HEK293 (cell line): ENCODE data around the gene SNX15.

Experiments used
- CTCF ChIA-PET: fragments of 350-600 bp; formaldehyde crosslinking; extraction: SDS; loops from one replicate; lab custom pipeline; 2021; ENCODE audit warnings: antibody characterized with exemption; lab: Yijun Ruan, JAX
- POLR2A ChIA-PET: fragments of 300-600 bp; formaldehyde crosslinking; extraction: SDS; loops from one replicate; lab custom pipeline; 2020; ENCODE audit warnings: antibody characterized with exemption, inconsistent platforms; lab: Yijun Ruan, JAX
- H3K27ac ChIP-seq: fragments of 200-500 bp; sonication (Bioruptor generic); 2 replicates; pipeline ENCODE4 v1.5.1; 2014; ENCODE audit warnings: low read depth, low read length, control low read depth, inconsistent platforms; ENCODE audit errors: extremely low read depth
- H3K36me3 ChIP-seq, 2 experiments: fragments of 200-500 bp in 1 of 2; sonication (Bioruptor generic) in 1 of 2; 1 replicate in 1 of 2; 2 replicates in 1 of 2; pipeline ENCODE4 v1.5.1; 2014 to 2017; ENCODE audit warnings: inconsistent platforms in 2 of 2, low read length in 2 of 2; ENCODE audit not compliant: control insufficient read depth in 2 of 2, insufficient read depth in 1 of 2
- H3K4me1 ChIP-seq: fragments of 200-500 bp; sonication (Bioruptor generic); 2 replicates; pipeline ENCODE4 v1.5.1; 2014; ENCODE audit warnings: mild to moderate bottlenecking, low read length, inconsistent platforms; ENCODE audit not compliant: control insufficient read depth, insufficient read depth
- H3K4me3 ChIP-seq: 2 replicates; pipeline ENCODE4 v1.5.1; 2011; ENCODE audit warnings: low read depth, mild to moderate bottlenecking, control low read depth, low read length, moderate library complexity
- H3K9me3 ChIP-seq: fragments of 200-500 bp; sonication (Bioruptor generic); 2 replicates; pipeline ENCODE4 v1.5.1; 2014; ENCODE audit warnings: low read depth, low read length, inconsistent platforms; ENCODE audit not compliant: control insufficient read depth, insufficient read depth
- EGR2 ChIP-seq: fragments of 450-650 bp; formaldehyde crosslinking; IDR thresholded peaks from 2 replicates; pipeline ENCODE4 v1.5.1; 2016; ENCODE audit warnings: low read depth, missing biosample characterization, missing genetic modification characterization
- SCRT1 ChIP-seq: fragments of 450-650 bp; formaldehyde crosslinking; IDR thresholded peaks from 2 replicates; pipeline ENCODE4 v1.5.1; 2016; ENCODE audit warnings: missing biosample characterization, missing genetic modification characterization, borderline replicate concordance
- ZNF202 ChIP-seq: fragments of 450-650 bp; formaldehyde crosslinking; IDR thresholded peaks from 2 replicates; pipeline ENCODE4 v1.5.1; 2016; ENCODE audit warnings: missing biosample characterization, missing genetic modification characterization, borderline replicate concordance
- ZNF248 ChIP-seq: fragments of 450-650 bp; formaldehyde crosslinking; IDR thresholded peaks from 2 replicates; pipeline ENCODE4 v1.5.1; 2017; ENCODE audit warnings: missing biosample characterization, missing genetic modification characterization
- ZNF341 ChIP-seq: fragments of 450-650 bp; formaldehyde crosslinking; IDR thresholded peaks from 2 replicates; pipeline ENCODE4; 2016; ENCODE audit warnings: low read depth, missing biosample characterization, missing genetic modification characterization
- ZNF366 ChIP-seq: fragments of 450-650 bp; formaldehyde crosslinking; conservative IDR thresholded peaks from 2 replicates; pipeline ENCODE4 v1.5.1; 2016; ENCODE audit warnings: missing biosample characterization, missing genetic modification characterization
- ZNF423 ChIP-seq: fragments of 450-650 bp; formaldehyde crosslinking; IDR thresholded peaks from 2 replicates; pipeline ENCODE4 v1.5.1; 2016; ENCODE audit warnings: missing biosample characterization, missing genetic modification characterization
- ZNF433 ChIP-seq: fragments of 450-650 bp; formaldehyde crosslinking; IDR thresholded peaks from 2 replicates; pipeline ENCODE4 v1.5.1; 2016; ENCODE audit warnings: missing biosample characterization, missing genetic modification characterization, low read depth
- ZNF596 ChIP-seq: fragments of 450-650 bp; IDR thresholded peaks from 2 replicates; pipeline ENCODE4 v1.5.0; 2018; ENCODE audit warnings: missing biosample characterization, mild to moderate bottlenecking, missing genetic modification characterization, moderate library complexity
- ZNF629 ChIP-seq: fragments of 450-650 bp; formaldehyde crosslinking; IDR thresholded peaks from 2 replicates; pipeline ENCODE4 v1.5.1; 2017; ENCODE audit warnings: missing biosample characterization, missing genetic modification characterization
- ZNF654 ChIP-seq: fragments of 450-650 bp; formaldehyde crosslinking; IDR thresholded peaks from 2 replicates; pipeline ENCODE4 v1.5.1; 2016; ENCODE audit warnings: low read depth, missing biosample characterization, missing genetic modification characterization
- ZNF777 ChIP-seq: fragments of 450-650 bp; formaldehyde crosslinking; IDR thresholded peaks from 2 replicates; pipeline ENCODE4 v1.5.1; 2017; ENCODE audit warnings: missing biosample characterization, missing genetic modification characterization, borderline replicate concordance
- ZNF792 ChIP-seq: fragments of 450-650 bp; formaldehyde crosslinking; IDR thresholded peaks from 2 replicates; pipeline ENCODE4 v1.5.1; 2016; ENCODE audit warnings: missing biosample characterization, missing genetic modification characterization
- TF ChIP-seq, protein P1 (sequence below): fragments of 450-650 bp; formaldehyde crosslinking; IDR thresholded peaks from 2 replicates; pipeline ENCODE4 v1.5.1; 2017; ENCODE audit warnings: missing biosample characterization, missing genetic modification characterization
- TF ChIP-seq, protein P2 (sequence below): fragments of 450-650 bp; formaldehyde crosslinking; IDR thresholded peaks from 2 replicates; pipeline ENCODE4 v1.5.1; 2016; ENCODE audit warnings: missing biosample characterization, missing genetic modification characterization

The SNX15 gene

DNA sequence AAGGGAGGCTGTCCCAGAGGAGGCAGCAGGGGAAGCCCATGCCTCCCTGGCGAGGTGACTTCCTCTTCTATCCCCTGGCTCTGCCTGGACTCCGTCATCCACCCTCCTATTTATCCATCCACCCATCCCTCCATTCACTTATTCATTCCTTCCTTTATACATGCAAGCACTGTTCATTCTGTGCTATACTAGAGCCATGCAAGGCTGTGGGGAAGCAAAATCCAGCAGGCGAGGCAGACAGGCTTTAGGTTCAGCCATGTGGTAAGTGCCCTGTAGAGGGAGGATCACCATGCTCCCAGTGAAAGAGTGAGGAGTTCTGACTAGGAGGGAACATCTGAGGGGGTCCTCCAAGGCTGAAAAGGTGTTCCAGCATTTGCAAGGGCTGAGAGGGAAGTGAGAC, 32.3 kb downstream of the SNX15 start:
- H3K36me3 ChIP-seq: no peaks in the 10 kb centered on the region
- no peak for TF ChIP-seq ZNF596 (tag by site-specific recombination)
- TF ChIP-seq ZNF366 (tag by site-specific recombination): peak; percentile 50; the same call in 1 of the 2 replicates
- TF ChIP-seq ZNF629 (tag by site-specific recombination): no peak
- TF ChIP-seq, all 188 proteins: peak for 1
- CTCF ChIA-PET: interaction anchor here (1.6 to 1.7 kb wide), 2 partner anchors 14 to 19 kb away, joined by 4 to 6 read pairs; no protein-coding TSS in a partner anchor
- H3K4me1 ChIP-seq: no peaks in the 10 kb centered on the region
- H3K4me3 ChIP-seq: no peak overlapping the region
- no peaks in the 10 kb centered on the region for H3K9me3 ChIP-seq
- H3K27ac ChIP-seq: no peak overlapping the region
- POLR2A ChIA-PET: no interaction called here

- TF ChIP-seq, protein P1, sequence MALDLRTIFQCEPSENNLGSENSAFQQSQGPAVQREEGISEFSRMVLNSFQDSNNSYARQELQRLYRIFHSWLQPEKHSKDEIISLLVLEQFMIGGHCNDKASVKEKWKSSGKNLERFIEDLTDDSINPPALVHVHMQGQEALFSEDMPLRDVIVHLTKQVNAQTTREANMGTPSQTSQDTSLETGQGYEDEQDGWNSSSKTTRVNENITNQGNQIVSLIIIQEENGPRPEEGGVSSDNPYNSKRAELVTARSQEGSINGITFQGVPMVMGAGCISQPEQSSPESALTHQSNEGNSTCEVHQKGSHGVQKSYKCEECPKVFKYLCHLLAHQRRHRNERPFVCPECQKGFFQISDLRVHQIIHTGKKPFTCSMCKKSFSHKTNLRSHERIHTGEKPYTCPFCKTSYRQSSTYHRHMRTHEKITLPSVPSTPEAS (tag by site-specific recombination): peak; percentile 40
- TF ChIP-seq ZNF341 (tag by site-specific recombination) (no peak), EGR2 (tag by site-specific recombination) (no peak), SCRT1 (no peak)
- no peak overlapping the region for H3K27ac ChIP-seq
- ChIA-PET CTCF (interaction anchor here (1.6 to 1.7 kb wide), 2 partner anchors 15 to 18 kb away, joined by 4 to 6 read pairs; no protein-coding TSS in a partner anchor), POLR2A (no interaction called here)
- H3K9me3 ChIP-seq: no peaks in the 10 kb centered on the region
- no peaks in the 10 kb centered on the region for H3K4me1 ChIP-seq
- H3K4me3 ChIP-seq: no peak overlapping the region
- H3K36me3 ChIP-seq: no peaks in the 10 kb centered on the region
Measured at GRCh38 chr11:65059959-65060824, 33.0 kb downstream of the SNX15 start.

DNA sequence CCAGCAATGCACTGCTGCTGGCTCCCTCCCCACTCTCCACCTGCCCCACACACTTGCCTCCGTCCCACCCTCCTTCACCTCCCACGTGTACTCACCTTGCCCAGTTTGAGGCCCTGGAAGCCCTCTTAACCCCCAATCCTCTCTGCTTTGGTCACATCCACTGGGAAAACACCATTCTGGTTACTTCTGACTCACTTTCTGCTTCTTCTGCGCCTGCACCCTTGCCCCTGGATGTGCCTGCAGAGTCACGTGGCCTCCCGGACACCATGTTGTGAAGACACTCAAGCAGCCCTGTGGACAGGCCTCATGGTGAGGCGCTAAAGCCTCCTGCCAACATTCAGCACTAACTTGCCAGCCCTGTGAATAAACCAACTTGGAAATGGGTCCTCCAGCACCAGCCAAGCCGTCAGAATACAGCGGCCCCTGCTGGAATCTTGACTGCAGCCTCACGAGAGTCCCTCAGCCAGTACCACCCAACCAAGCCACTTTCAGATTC, 33.7 kb downstream of the SNX15 start:
- Histone ChIP-seq H3K4me1 (no peaks in the 10 kb centered on the region), H3K9me3 (no peaks in the 10 kb centered on the region), H3K36me3 (no peaks in the 10 kb centered on the region), H3K27ac (no peak overlapping the region), H3K4me3 (no peak overlapping the region)
- POLR2A ChIA-PET: no interaction called here
- TF ChIP-seq ZNF654 (tag by site-specific recombination) (peak; percentile 19), ZNF777 (no peak), EGR2 (tag by site-specific recombination) (0 out of 2 replicates have a peak, but pooled peaks have one; percentile 5)
- CTCF ChIA-PET: no interaction called here

DNA sequence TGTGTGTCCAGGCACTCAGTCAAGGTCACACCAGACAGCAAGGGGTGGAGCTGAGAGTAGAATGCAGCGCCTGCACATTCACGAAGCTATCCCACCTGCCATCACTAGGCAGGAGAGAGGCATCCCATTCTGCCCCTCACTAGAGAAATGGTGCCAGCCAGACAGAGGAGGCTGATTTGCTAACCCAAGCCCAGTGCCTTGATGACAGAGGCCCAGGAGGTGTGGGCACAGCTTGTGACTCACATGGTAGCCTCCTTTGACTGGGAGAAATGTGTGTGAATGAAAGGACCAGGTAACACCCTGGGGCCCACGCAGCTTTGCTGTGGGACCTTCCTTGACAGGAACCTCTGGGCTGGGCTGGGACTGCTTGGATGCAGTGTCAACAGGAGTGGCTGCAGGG, 36.3 kb downstream of the SNX15 start:
- Histone ChIP-seq H3K4me1 (no peaks in the 10 kb centered on the region), H3K27ac (no peak overlapping the region), H3K36me3 (no peaks in the 10 kb centered on the region), H3K4me3 (no peak overlapping the region), H3K9me3 (no peaks in the 10 kb centered on the region)
- CTCF ChIA-PET: interaction anchor here (2.0 kb wide), 1 partner anchor 13 kb away, joined by 8 read pairs; no protein-coding TSS in a partner anchor
- TF ChIP-seq ZNF248 (tag by site-specific recombination): no peak
- no peak for TF ChIP-seq ZNF433
- TF ChIP-seq ZNF423 (tag by site-specific recombination): no peak
- TF ChIP-seq, protein P2, sequence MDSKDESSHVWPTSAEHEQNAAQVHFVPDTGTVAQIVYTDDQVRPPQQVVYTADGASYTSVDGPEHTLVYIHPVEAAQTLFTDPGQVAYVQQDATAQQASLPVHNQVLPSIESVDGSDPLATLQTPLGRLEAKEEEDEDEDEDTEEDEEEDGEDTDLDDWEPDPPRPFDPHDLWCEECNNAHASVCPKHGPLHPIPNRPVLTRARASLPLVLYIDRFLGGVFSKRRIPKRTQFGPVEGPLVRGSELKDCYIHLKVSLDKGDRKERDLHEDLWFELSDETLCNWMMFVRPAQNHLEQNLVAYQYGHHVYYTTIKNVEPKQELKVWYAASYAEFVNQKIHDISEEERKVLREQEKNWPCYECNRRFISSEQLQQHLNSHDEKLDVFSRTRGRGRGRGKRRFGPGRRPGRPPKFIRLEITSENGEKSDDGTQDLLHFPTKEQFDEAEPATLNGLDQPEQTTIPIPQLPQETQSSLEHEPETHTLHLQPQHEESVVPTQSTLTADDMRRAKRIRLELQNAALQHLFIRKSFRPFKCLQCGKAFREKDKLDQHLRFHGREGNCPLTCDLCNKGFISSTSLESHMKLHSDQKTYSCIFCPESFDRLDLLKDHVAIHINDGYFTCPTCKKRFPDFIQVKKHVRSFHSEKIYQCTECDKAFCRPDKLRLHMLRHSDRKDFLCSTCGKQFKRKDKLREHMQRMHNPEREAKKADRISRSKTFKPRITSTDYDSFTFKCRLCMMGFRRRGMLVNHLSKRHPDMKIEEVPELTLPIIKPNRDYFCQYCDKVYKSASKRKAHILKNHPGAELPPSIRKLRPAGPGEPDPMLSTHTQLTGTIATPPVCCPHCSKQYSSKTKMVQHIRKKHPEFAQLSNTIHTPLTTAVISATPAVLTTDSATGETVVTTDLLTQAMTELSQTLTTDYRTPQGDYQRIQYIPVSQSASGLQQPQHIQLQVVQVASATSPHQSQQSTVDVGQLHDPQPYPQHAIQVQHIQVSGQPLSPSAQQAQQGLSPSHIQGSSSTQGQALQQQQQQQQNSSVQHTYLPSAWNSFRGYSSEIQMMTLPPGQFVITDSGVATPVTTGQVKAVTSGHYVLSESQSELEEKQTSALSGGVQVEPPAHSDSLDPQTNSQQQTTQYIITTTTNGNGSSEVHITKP (tag by site-specific recombination): peak; percentile 79
- TF ChIP-seq ZNF792: no peak
- TF ChIP-seq ZNF202 (tag by site-specific recombination): no peak
- POLR2A ChIA-PET: interaction anchor here (1.2 kb wide), 1 partner anchor 14 kb away, joined by 3 read pairs; no protein-coding TSS in a partner anchor
